Measurements from ENCODE around the gene ICA1. TPM values are rescaled to one million over a fixed set of nuclear protein-coding genes. Genes with fewer than 3 reads are reported as not detected.

Gene ICA1
- total and polyA plus RNA-seq, 4 donors = 1.4 to 22.7 (median 8.1) TPM

DNA sequence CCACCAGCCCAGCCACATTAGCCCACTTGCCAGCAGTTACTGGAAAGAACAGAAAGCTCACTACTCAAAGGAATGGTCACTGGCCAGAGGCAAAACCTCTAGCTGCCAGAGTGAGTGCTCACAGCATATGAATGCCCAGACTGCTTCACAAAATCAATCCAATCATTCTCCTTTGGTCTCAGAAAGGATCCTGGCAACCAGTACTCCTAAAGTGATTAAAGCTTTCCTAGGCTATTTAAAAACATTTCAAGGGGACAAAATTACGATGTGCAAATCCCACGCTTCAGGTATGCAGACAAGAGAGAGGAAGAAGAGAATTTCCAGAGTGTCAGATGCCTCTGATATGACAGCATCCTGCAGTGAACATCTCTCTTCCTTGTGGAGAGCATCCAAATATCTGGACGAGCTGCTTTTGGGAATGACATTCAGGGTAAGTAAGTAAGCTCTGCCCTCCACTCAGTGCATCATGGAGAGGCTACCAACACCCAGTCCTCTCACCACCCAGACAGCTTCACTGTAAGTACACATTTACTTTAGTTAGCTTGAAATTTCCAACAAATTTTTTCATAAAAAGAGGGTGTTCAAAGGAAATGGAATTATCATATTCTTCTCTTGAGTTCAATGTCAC is 25.1 kb downstream of the ICA1 start:
- Histone ChIP-seq H3K27me3 (ENCODE audit: control insufficient read depth in 4 of 4, insufficient read depth in 4 of 4, low read length in 3 of 4) (no peaks in the 10 kb centered on the region), H3K9ac (ENCODE audit: low read depth in 1 of 2, low read length in 2 of 2) (no peak overlapping the region), H3K27ac (ENCODE audit: low read depth in 1 of 2, low read length in 2 of 2) (no peak overlapping the region), H3K4me1 (ENCODE audit: control insufficient read depth in 4 of 4, insufficient read depth in 4 of 4, low read length in 3 of 4) (peaks cover 0 to 8% (median 3%) of the 10 kb centered on the region in 4 donors), H3K9me3 (ENCODE audit: control insufficient read depth in 4 of 4, low read length in 3 of 4) (no peaks in the 10 kb centered on the region), H3K4me3 (ENCODE audit: low read depth in 1 of 3, low read length in 3 of 3) (no peak overlapping the region), H3K36me3 (ENCODE audit: control insufficient read depth in 4 of 4, insufficient read depth in 3 of 4, low read depth in 1 of 4, low read length in 3 of 4) (no peaks in the 10 kb centered on the region)
- WGBS = 63% methylated on average over 3 of the region's 3 CpGs
- TF ChIP-seq NR2F2 (IDR thresholded peaks at IDR 0.05) (no peak), RAD21 (IDR thresholded peaks at IDR 0.05) (peak in 1 of 2 donors; percentile 12), RXRA (IDR thresholded peaks at IDR 0.05) (no peak), GABPA (IDR thresholded peaks at IDR 0.05 in 1 of 2, conservative IDR thresholded peaks at IDR 0.05 in 1 of 2) (no peak)
- TF ChIP-seq, protein P1, sequence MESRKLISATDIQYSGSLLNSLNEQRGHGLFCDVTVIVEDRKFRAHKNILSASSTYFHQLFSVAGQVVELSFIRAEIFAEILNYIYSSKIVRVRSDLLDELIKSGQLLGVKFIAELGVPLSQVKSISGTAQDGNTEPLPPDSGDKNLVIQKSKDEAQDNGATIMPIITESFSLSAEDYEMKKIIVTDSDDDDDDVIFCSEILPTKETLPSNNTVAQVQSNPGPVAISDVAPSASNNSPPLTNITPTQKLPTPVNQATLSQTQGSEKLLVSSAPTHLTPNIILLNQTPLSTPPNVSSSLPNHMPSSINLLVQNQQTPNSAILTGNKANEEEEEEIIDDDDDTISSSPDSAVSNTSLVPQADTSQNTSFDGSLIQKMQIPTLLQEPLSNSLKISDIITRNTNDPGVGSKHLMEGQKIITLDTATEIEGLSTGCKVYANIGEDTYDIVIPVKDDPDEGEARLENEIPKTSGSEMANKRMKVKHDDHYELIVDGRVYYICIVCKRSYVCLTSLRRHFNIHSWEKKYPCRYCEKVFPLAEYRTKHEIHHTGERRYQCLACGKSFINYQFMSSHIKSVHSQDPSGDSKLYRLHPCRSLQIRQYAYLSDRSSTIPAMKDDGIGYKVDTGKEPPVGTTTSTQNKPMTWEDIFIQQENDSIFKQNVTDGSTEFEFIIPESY (IDR thresholded peaks at IDR 0.05) = no peak
- no peak for DNase-seq (ENCODE audit: low spot score)

DNA sequence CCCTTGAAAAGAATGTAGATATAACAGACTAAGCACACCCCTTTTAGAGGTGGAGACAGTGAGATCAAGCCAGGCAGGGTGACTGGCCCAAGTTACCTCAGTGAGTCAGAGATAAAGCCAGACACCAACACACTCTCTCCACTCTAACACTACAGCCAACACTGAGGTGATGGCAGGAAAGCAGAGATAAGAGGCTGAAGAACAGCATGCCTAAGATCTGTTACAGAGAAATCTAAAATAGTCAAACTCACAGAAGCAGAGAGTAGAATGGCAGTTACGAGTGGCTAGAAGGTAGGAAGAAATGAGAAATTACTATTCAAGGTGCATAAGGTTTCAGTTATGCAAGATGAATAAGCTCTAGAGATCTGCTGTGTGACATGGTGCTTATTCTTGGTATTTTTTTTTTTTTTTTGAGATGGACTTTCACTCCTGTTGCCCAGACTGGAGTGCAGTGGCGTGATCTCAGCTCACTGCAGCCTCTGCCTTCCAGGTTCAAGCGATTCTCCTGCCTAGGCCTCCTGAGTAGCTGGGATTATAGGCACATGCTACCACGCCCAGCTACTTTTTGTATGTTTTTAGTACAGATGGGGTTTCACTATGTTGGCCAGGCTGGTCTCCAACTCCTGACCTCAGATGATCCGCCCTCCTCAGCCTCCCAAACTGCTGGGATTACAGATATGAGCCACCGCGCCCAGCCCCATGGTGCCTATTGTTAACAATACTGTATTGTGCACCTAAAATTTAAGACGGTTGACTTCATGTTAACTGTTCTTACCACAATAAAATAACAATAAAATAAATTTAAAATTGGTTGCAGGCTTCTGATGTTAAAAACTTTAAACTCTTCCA is 28.7 kb downstream of the ICA1 start:
- no peak for TF ChIP-seq FOXA2 (IDR thresholded peaks at IDR 0.05)
- TF ChIP-seq, protein P2, sequence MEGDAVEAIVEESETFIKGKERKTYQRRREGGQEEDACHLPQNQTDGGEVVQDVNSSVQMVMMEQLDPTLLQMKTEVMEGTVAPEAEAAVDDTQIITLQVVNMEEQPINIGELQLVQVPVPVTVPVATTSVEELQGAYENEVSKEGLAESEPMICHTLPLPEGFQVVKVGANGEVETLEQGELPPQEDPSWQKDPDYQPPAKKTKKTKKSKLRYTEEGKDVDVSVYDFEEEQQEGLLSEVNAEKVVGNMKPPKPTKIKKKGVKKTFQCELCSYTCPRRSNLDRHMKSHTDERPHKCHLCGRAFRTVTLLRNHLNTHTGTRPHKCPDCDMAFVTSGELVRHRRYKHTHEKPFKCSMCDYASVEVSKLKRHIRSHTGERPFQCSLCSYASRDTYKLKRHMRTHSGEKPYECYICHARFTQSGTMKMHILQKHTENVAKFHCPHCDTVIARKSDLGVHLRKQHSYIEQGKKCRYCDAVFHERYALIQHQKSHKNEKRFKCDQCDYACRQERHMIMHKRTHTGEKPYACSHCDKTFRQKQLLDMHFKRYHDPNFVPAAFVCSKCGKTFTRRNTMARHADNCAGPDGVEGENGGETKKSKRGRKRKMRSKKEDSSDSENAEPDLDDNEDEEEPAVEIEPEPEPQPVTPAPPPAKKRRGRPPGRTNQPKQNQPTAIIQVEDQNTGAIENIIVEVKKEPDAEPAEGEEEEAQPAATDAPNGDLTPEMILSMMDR (IDR thresholded peaks at IDR 0.05; ENCODE audit: low read depth, low read length, missing input control) = no peak
- TF ChIP-seq SP1 (IDR thresholded peaks at IDR 0.05) = no peak
- TF ChIP-seq RXRA (IDR thresholded peaks at IDR 0.05) = no peak
- TF ChIP-seq, protein P3, sequence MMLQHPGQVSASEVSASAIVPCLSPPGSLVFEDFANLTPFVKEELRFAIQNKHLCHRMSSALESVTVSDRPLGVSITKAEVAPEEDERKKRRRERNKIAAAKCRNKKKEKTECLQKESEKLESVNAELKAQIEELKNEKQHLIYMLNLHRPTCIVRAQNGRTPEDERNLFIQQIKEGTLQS (IDR thresholded peaks at IDR 0.05) = no peak
- TF ChIP-seq JUND (IDR thresholded peaks at IDR 0.05) = no peak
- no peak for TF ChIP-seq HNF4G (IDR thresholded peaks at IDR 0.05)
- TF ChIP-seq GABPA (IDR thresholded peaks at IDR 0.05 in 1 of 2, conservative IDR thresholded peaks at IDR 0.05 in 1 of 2) = no peak
- no peak for TF ChIP-seq FOXA1 (IDR thresholded peaks at IDR 0.05)
- TF ChIP-seq, protein P4, sequence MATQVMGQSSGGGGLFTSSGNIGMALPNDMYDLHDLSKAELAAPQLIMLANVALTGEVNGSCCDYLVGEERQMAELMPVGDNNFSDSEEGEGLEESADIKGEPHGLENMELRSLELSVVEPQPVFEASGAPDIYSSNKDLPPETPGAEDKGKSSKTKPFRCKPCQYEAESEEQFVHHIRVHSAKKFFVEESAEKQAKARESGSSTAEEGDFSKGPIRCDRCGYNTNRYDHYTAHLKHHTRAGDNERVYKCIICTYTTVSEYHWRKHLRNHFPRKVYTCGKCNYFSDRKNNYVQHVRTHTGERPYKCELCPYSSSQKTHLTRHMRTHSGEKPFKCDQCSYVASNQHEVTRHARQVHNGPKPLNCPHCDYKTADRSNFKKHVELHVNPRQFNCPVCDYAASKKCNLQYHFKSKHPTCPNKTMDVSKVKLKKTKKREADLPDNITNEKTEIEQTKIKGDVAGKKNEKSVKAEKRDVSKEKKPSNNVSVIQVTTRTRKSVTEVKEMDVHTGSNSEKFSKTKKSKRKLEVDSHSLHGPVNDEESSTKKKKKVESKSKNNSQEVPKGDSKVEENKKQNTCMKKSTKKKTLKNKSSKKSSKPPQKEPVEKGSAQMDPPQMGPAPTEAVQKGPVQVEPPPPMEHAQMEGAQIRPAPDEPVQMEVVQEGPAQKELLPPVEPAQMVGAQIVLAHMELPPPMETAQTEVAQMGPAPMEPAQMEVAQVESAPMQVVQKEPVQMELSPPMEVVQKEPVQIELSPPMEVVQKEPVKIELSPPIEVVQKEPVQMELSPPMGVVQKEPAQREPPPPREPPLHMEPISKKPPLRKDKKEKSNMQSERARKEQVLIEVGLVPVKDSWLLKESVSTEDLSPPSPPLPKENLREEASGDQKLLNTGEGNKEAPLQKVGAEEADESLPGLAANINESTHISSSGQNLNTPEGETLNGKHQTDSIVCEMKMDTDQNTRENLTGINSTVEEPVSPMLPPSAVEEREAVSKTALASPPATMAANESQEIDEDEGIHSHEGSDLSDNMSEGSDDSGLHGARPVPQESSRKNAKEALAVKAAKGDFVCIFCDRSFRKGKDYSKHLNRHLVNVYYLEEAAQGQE (IDR thresholded peaks at IDR 0.05) = no peak
- Histone ChIP-seq H3K9me3 (ENCODE audit: control insufficient read depth in 4 of 4, low read length in 3 of 4) (no peaks in the 10 kb centered on the region), H3K4me1 (ENCODE audit: control insufficient read depth in 4 of 4, insufficient read depth in 4 of 4, low read length in 3 of 4) (no peaks in the 10 kb centered on the region), H3K27me3 (ENCODE audit: control insufficient read depth in 4 of 4, insufficient read depth in 4 of 4, low read length in 3 of 4) (no peaks in the 10 kb centered on the region), H3K36me3 (ENCODE audit: control insufficient read depth in 4 of 4, insufficient read depth in 3 of 4, low read depth in 1 of 4, low read length in 3 of 4) (no peaks in the 10 kb centered on the region), H3K4me3 (ENCODE audit: low read depth in 1 of 3, low read length in 3 of 3) (no peak overlapping the region), H3K9ac (ENCODE audit: low read depth in 1 of 2, low read length in 2 of 2) (no peak overlapping the region), H3K27ac (ENCODE audit: low read depth in 1 of 2, low read length in 2 of 2) (no peak overlapping the region)
- no peak for DNase-seq (ENCODE audit: low spot score)
- 79% methylated on average over 8 of the region's 8 CpGs for WGBS
